Trophoblast cell (in vitro differentiated cells and primary cell): ENCODE data around the gene COMMD8.

ENCODE experiments used
- DNase-seq, 2 donors: peaks; one replicate each; pipeline ENCODE4 v3.0.0-alpha.2; 2016
- H2AFZ ChIP-seq: 2 replicates; pipeline ENCODE4 v1.6.1; 2013; ENCODE audit warnings: low read length, moderate library complexity, mild to moderate bottlenecking; ENCODE audit not compliant: insufficient read depth, poor library complexity
- H2AK5ac ChIP-seq: 2 replicates; pipeline ENCODE4 v1.6.1; 2013; ENCODE audit warnings: mild to moderate bottlenecking, low read length
- H2BK120ac ChIP-seq: 2 replicates; pipeline ENCODE4 v1.6.1; 2013; ENCODE audit warnings: low read length, mild to moderate bottlenecking, moderate library complexity; ENCODE audit not compliant: insufficient read depth, poor library complexity
- H2BK12ac ChIP-seq: 2 replicates; pipeline ENCODE4 v1.6.1; 2013; ENCODE audit warnings: mild to moderate bottlenecking, low read length, moderate library complexity
- H2BK5ac ChIP-seq: 2 replicates; pipeline ENCODE4 v1.6.1; 2013; ENCODE audit warnings: low read length, low read depth, moderate library complexity, mild to moderate bottlenecking; ENCODE audit not compliant: poor library complexity
- H3K14ac ChIP-seq: 2 replicates; pipeline ENCODE4 v1.6.1; 2013; ENCODE audit warnings: mild to moderate bottlenecking, low read length
- H3K18ac ChIP-seq: 2 replicates; pipeline ENCODE4 v1.6.1; 2013; ENCODE audit warnings: mild to moderate bottlenecking, low read length
- H3K23ac ChIP-seq: 2 replicates; pipeline ENCODE4 v1.6.1; 2013; ENCODE audit warnings: low read length
- H3K27ac ChIP-seq: 2 replicates; pipeline ENCODE4 v1.5.1; 2013; ENCODE audit warnings: low read depth, mild to moderate bottlenecking, inconsistent platforms, low read length, moderate library complexity
- H3K27me3 ChIP-seq: 2 replicates; pipeline ENCODE4 v1.6.1; 2013; ENCODE audit warnings: inconsistent platforms, mild to moderate bottlenecking, low read length, moderate library complexity; ENCODE audit not compliant: insufficient read depth
- H3K36me3 ChIP-seq, 2 experiments: 1 replicate in 1 of 2; 2 replicates in 1 of 2; pipeline ENCODE4 v1.6.1; 2013; ENCODE audit warnings: low read length in 2 of 2, mild to moderate bottlenecking in 2 of 2, moderate library complexity in 1 of 2; ENCODE audit not compliant: insufficient read depth in 2 of 2, control insufficient read depth in 1 of 2
- H3K4ac ChIP-seq: 2 replicates; pipeline ENCODE4 v1.6.1; 2013; ENCODE audit warnings: low read depth, mild to moderate bottlenecking, low read length, moderate library complexity
- H3K4me1 ChIP-seq, 2 experiments: 1 replicate in 1 of 2; 2 replicates in 1 of 2; pipeline ENCODE4 v1.6.1; 2013; ENCODE audit warnings: low read length in 2 of 2, mild to moderate bottlenecking in 2 of 2, moderate library complexity in 1 of 2; ENCODE audit not compliant: insufficient read depth in 2 of 2, control insufficient read depth in 1 of 2
- H3K4me2 ChIP-seq: 2 replicates; pipeline ENCODE4 v1.6.1; 2013; ENCODE audit warnings: inconsistent platforms, mild to moderate bottlenecking, low read length, moderate library complexity
- H3K4me3 ChIP-seq: 2 replicates; pipeline ENCODE4 v1.5.1; 2013; ENCODE audit warnings: mild to moderate bottlenecking, low read depth, low read length, inconsistent platforms
- H3K79me1 ChIP-seq: one replicate; pipeline ENCODE4 v1.6.1; 2013; ENCODE audit warnings: low read length
- H3K79me2 ChIP-seq: 2 replicates; pipeline ENCODE4 v1.6.1; 2013; ENCODE audit warnings: low read length, mild to moderate bottlenecking; ENCODE audit not compliant: control insufficient read depth, insufficient read depth, poor library complexity
- H3K9ac ChIP-seq: 2 replicates; pipeline ENCODE4 v1.6.1; 2013; ENCODE audit warnings: mild to moderate bottlenecking, low read length
- H3K9me3 ChIP-seq: 2 replicates; pipeline ENCODE4 v1.6.1; 2013; ENCODE audit warnings: low read depth, mild to moderate bottlenecking, control low read depth, inconsistent platforms, low read length; ENCODE audit not compliant: insufficient read depth
- H4K12ac ChIP-seq: 2 replicates; pipeline ENCODE4 v1.6.1; 2013; ENCODE audit warnings: low read depth, mild to moderate bottlenecking, low read length, moderate library complexity
- H4K8ac ChIP-seq: 2 replicates; pipeline ENCODE4 v1.6.1; 2013; ENCODE audit warnings: low read depth, mild to moderate bottlenecking, low read length, moderate library complexity
- H4K91ac ChIP-seq: one replicate; pipeline ENCODE4 v1.6.1; 2013; ENCODE audit warnings: low read depth, mild to moderate bottlenecking, low read length, moderate library complexity
- WGBS: extraction: QIAGEN DNeasy Blood & Tissue Kit; methylation state at CpG from one replicate; pipeline ENCODE4 v1.1.7; 2013; ENCODE audit warnings: missing lambda C conversion rate; ENCODE audit not compliant: insufficient read length, insufficient coverage; ENCODE audit errors: extremely low coverage; 5-methylcytosine and 5-hydroxymethylcytosine counted together

COMMD8 gene

GRCh38 chr4:47500776-47501175 is 37.3 kb upstream of the COMMD8 start:
- no CpG with 5 or more reads among the region's 3 CpGs for WGBS
- H3K4ac ChIP-seq = peak overlapping the region; percentile 48
- H3K27ac ChIP-seq = no peak overlapping the region
- H3K9me3 ChIP-seq = no peaks in the 10 kb centered on the region
- H4K12ac ChIP-seq = no peak overlapping the region
- no peak overlapping the region for H2AFZ ChIP-seq
- no peak overlapping the region for H3K23ac ChIP-seq
- H2BK12ac ChIP-seq = no peak overlapping the region
- no peak overlapping the region for H4K91ac ChIP-seq
- no peak overlapping the region for H2BK5ac ChIP-seq
- H2BK120ac ChIP-seq = no peak overlapping the region
- H3K79me2 ChIP-seq = no peaks in the 10 kb centered on the region
- H4K8ac ChIP-seq = no peak overlapping the region
- H3K27me3 ChIP-seq = no peaks in the 10 kb centered on the region
- no peak overlapping the region for H3K4me2 ChIP-seq
- no peaks in the 10 kb centered on the region for H3K79me1 ChIP-seq
- H3K36me3 ChIP-seq = peaks cover 10 to 14% of the 10 kb centered on the region in 2 experiments
- H3K4me3 ChIP-seq = no peak overlapping the region
- no peak overlapping the region for H3K18ac ChIP-seq
- H3K14ac ChIP-seq = no peak overlapping the region
- no peak overlapping the region for H3K9ac ChIP-seq
- H3K4me1 ChIP-seq = no peaks in the 10 kb centered on the region
- H2AK5ac ChIP-seq = no peak overlapping the region
- DNase-seq = no peak

DNA sequence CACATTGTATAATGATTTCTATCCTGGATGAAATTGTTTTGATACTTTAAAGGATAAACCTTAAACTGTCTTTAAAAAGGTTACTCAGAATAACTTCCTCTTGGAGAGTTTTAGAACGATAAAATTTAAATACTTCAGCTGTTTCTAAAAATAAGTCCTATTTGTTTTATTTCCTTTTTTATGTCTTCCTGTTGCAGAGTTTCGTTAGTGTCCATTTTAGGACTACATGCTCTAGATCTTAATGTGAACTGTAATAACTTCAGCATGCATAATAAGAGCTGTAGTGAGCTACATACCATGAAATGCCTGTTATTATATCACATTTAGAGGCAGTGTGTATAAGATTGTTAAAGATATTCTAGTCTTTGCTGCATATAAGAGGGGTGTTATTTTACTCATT is 36.2 kb upstream of the COMMD8 start:
- H2BK12ac ChIP-seq = no peak overlapping the region
- no peak overlapping the region for H2AK5ac ChIP-seq
- no peak overlapping the region for H3K27ac ChIP-seq
- no peaks in the 10 kb centered on the region for H3K27me3 ChIP-seq
- no peaks in the 10 kb centered on the region for H3K4me1 ChIP-seq
- no peak for DNase-seq
- no peak overlapping the region for H4K91ac ChIP-seq
- H2BK5ac ChIP-seq = no peak overlapping the region
- H3K14ac ChIP-seq = no peak overlapping the region
- H3K9me3 ChIP-seq = no peaks in the 10 kb centered on the region
- no peak overlapping the region for H2AFZ ChIP-seq
- H3K9ac ChIP-seq = no peak overlapping the region
- H3K79me1 ChIP-seq = no peaks in the 10 kb centered on the region
- no peak overlapping the region for H3K4me3 ChIP-seq
- H2BK120ac ChIP-seq = no peak overlapping the region
- no peak overlapping the region for H3K4me2 ChIP-seq
- no peak overlapping the region for H4K12ac ChIP-seq
- no peak overlapping the region for H3K4ac ChIP-seq
- H3K36me3 ChIP-seq = peaks cover 9 to 10% of the 10 kb centered on the region in 2 experiments
- H3K18ac ChIP-seq = no peak overlapping the region
- H3K79me2 ChIP-seq = no peaks in the 10 kb centered on the region
- no peak overlapping the region for H4K8ac ChIP-seq
- no peak overlapping the region for H3K23ac ChIP-seq
- no CpG with 5 or more reads among the region's 2 CpGs for WGBS

DNA sequence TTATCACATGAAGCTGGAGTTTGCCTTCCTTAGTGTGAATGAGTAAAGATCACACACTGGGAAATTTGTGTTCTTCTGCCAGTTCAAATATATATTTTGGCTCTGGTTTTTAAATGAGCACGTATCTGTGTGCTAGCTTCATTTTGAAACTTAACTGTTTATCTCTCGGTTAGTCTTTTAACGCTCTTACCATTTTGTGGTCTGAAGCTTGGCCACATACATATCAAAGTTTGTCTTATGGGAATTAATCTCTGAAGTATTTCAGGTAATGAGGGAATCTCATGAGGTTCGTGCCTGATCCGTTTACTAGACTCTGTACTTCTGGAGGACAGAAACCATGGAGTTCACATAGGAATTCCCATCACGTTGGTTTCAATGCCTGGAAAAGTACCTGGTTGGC is 35.4 kb upstream of the COMMD8 start:
- Histone ChIP-seq H3K79me2 (no peaks in the 10 kb centered on the region), H3K4me1 (no peaks in the 10 kb centered on the region), H3K4ac (no peak overlapping the region), H3K9ac (no peak overlapping the region), H2BK120ac (no peak overlapping the region), H4K91ac (no peak overlapping the region), H2AFZ (no peak overlapping the region), H3K27ac (no peak overlapping the region), H3K23ac (no peak overlapping the region), H3K4me2 (no peak overlapping the region), H2AK5ac (no peak overlapping the region), H3K36me3 (peaks cover 7 to 10% of the 10 kb centered on the region in 2 experiments), H4K12ac (no peak overlapping the region), H2BK12ac (no peak overlapping the region), H3K14ac (no peak overlapping the region), H3K18ac (no peak overlapping the region), H2BK5ac (no peak overlapping the region), H3K79me1 (no peaks in the 10 kb centered on the region), H3K27me3 (no peaks in the 10 kb centered on the region), H3K4me3 (no peak overlapping the region), H3K9me3 (no peaks in the 10 kb centered on the region), H4K8ac (no peak overlapping the region)
- DNase-seq = no peak
- WGBS = no CpG with 5 or more reads among the region's 6 CpGs

DNA sequence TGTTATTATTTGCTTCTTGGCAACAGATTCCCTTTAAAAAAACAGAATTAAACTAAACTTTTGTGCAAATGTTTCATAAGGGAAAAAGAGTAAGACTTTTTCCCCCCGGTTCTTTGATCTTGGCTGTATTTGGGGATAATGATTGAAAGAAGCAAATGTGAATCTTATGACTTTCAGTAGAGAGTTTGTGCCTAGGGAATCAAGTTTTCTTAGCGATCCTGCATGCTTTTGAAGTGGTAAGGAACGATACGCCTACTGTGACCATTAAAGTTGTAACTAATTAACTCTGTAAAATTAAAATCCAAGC is 30.6 kb upstream of the COMMD8 start:
- no peak overlapping the region for H4K8ac ChIP-seq
- H3K14ac ChIP-seq = no peak overlapping the region
- H3K79me1 ChIP-seq = no peaks in the 10 kb centered on the region
- no CpG with 5 or more reads among the region's 4 CpGs for WGBS
- no peak overlapping the region for H2BK120ac ChIP-seq
- H2AFZ ChIP-seq = no peak overlapping the region
- H3K4ac ChIP-seq = no peak overlapping the region
- peaks cover 2% of the 10 kb centered on the region for H3K79me2 ChIP-seq
- no peak overlapping the region for H2BK5ac ChIP-seq
- no peak overlapping the region for H3K27ac ChIP-seq
- H3K4me3 ChIP-seq = no peak overlapping the region
- no peak overlapping the region for H3K18ac ChIP-seq
- DNase-seq = no peak
- no peak overlapping the region for H3K23ac ChIP-seq
- H3K36me3 ChIP-seq = peaks cover 2 to 5% of the 10 kb centered on the region in 2 experiments
- H3K27me3 ChIP-seq = no peaks in the 10 kb centered on the region
- no peak overlapping the region for H2AK5ac ChIP-seq
- no peak overlapping the region for H4K12ac ChIP-seq
- H3K9ac ChIP-seq = no peak overlapping the region
- no peak overlapping the region for H2BK12ac ChIP-seq
- no peak overlapping the region for H4K91ac ChIP-seq
- H3K4me1 ChIP-seq = peaks cover 0 to 2% of the 10 kb centered on the region in 2 experiments
- H3K9me3 ChIP-seq = no peaks in the 10 kb centered on the region
- no peak overlapping the region for H3K4me2 ChIP-seq
